Cardiac fibroblast (primary cell): Measurements from ENCODE around the gene TRPM7.
"Not testable (repeated sequence)": the region's sequence is repeated elsewhere in the genome, so short reads cannot be mapped to it uniquely, and the experiment has no call there.

Source experiments
- DNase-seq, 2 donors: peaks; one replicate each; pipeline versions ENCODE4 v3.0.0 to v3.0.0-alpha.2; 2010; ENCODE audit warnings: low read depth in 2 of 2
- H3K4me3 ChIP-seq, 2 donors: replicated peaks in 1 of 2; 1 replicate in 1 of 2; 2 replicates in 1 of 2; pipeline ENCODE4 v1.5.1; 2011; ENCODE audit warnings: low read depth in 2 of 2, low read length in 2 of 2, mild to moderate bottlenecking in 2 of 2, moderate library complexity in 1 of 2
- TF ChIP-seq, protein P1 (sequence below): IDR thresholded peaks from one replicate; pipeline ENCODE4 v1.5.1; 2011; ENCODE audit warnings: low read depth, mild to moderate bottlenecking, low read length, inconsistent platforms

TRPM7 gene

DNA sequence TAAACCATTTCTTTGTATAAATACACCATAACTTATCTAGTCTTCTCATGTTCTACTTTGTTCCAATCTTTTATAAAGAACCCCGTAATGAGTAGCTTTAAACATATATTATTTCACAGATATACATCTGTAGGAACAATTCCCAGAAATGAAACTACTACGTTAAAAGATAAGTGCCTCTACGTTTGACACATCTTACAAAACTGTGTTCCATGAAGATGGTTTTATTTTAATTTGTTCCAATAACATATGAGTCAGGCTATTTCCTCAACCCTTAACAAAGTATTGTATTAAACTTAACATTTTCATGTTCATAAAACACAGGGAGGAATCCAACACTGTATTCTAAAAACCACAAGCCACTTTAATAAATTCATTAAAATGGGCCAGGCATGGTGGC, 52.9 kb downstream of the TRPM7 start:
- DNase-seq: peak; percentile 30 to 53
- H3K4me3 ChIP-seq: no peak overlapping the region
- TF ChIP-seq, protein P1, sequence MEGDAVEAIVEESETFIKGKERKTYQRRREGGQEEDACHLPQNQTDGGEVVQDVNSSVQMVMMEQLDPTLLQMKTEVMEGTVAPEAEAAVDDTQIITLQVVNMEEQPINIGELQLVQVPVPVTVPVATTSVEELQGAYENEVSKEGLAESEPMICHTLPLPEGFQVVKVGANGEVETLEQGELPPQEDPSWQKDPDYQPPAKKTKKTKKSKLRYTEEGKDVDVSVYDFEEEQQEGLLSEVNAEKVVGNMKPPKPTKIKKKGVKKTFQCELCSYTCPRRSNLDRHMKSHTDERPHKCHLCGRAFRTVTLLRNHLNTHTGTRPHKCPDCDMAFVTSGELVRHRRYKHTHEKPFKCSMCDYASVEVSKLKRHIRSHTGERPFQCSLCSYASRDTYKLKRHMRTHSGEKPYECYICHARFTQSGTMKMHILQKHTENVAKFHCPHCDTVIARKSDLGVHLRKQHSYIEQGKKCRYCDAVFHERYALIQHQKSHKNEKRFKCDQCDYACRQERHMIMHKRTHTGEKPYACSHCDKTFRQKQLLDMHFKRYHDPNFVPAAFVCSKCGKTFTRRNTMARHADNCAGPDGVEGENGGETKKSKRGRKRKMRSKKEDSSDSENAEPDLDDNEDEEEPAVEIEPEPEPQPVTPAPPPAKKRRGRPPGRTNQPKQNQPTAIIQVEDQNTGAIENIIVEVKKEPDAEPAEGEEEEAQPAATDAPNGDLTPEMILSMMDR: no peak

DNA sequence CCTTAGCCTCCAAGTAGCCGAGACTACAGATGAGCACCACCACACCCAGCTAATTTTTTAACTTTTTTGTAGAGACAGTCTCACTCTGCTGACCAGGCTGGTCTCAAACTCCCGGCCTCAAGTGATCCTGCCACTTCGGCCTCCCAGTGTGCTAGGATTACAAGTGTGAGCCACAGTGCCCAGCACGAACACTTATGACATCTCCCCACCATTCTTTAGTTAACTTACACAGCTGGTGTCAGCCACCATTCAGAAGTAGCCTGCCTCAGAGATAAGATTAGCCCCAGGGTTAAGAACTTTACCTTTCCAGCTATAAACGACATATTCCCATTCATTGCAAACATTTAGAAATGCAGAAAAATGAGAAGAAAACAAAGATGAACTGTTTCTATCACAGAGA, 58.2 kb downstream of the TRPM7 start:
- H3K4me3 ChIP-seq: no peak overlapping the region
- no peak for DNase-seq
- TF ChIP-seq, protein P1: no peak

DNA sequence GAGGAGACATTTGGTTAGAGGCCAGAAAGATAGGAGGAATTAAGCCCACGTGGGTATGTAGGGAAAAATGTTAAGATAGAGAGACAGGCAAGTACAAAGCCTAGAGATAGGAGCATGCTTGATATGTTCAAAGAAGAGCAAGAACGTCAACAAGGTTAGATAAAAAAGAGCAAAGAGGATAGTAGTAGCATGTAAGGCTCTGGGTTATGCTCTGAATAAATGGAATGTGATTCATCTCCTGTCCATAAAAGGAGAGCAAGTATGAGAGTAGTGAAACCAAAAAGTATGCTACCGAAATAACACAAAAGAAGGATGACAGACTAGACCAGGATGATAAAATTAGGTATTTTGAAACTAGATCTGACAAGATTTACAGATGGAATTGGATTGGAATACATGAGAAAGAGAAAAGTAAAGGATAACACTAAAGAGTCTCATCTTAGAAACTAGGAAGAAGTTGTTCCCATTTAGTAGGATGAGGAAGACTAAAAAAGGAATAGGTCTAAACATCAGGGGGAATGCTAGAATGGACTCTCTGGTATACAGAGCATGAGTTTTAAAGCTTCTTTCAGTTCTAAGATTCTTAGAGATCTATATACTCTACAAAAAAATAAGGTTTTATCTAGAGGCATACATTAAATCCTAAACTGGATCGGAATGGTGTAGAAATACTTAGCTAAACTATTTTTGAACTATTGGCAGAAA, 59.1 kb downstream of the TRPM7 start:
- H3K4me3 ChIP-seq: no peak overlapping the region
- DNase-seq: peak; percentile 8 to 56
- TF ChIP-seq, protein P1: no peak

DNA sequence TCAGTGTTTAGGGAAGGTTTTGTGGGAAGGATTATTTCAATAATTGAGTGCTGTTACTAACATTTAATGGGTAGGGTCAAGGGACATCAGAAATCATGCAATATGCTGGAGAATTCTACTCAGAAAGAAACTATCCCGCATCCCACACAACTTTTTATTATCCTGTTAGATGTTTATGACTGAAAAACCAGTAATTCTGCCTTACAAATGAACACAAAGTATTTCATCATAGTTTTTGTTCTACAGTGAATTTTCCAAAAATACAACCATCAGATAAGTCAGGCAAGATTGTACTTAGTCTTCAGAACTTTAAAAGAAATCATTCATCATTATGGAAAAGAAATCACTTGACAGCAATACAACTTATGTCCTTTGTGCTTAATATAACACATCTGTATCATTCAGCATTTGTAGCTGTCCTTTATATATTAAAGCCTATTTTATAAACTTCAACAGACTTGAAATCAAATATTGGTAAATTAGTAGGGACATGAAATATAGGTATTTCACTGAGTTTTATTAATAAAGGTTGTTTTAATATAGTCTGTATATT, 61.9 kb downstream of the TRPM7 start:
- H3K4me3 ChIP-seq: no peak overlapping the region
- TF ChIP-seq, protein P1: no peak
- DNase-seq: peak in 1 of 2 donors; percentile 2

DNA sequence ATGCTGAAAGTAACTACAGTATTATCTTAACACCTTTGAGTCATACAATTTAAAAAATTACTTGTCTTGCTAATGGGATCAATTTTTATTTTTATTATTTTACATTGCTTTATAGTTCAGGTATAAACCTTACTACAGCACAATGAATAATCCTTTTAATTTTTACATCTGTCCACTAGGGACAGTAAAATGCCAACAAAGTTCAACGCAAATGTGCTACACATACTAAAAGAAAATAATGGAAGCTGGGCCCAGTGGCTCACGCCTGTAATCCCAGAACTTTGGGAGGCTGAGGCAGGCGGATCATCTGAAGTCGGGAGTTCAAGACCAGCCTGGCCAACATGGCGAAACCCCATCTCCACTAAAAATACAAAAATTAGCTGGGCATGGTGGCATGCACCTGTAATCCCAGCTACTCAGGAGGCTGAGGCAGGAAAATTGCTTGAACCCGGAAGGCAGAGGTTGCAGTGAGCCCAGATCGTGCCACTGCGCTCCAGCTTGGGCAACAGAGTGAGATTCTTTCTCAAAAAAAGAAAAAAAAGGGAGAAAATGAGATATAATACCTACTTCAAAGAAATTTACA, 64.1 kb downstream of the TRPM7 start:
- peak; percentile 17 to 32 for DNase-seq
- H3K4me3 ChIP-seq: not testable (repeated sequence)
- TF ChIP-seq, protein P1: peak; percentile 44

DNA sequence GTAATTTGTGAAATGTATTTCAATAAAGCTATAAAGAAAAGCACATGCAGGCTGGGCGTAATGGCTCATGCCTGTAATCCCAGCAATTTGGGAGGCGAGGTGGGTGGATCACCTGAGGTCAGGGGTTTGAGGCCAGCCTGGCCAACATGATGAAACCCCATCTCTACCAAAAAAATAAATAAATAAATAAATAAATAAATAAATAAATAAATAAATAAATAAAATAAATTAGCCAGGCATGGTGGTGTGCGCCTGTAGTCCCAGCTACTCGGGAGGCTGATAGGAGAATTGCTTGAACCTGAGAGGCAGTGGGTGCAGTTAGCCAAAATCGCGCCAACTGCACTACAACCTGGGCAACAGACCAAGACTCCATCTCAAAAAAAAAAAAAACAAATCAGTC, 69.6 kb downstream of the TRPM7 start:
- not testable (repeated sequence) for H3K4me3 ChIP-seq, DNase-seq

DNA sequence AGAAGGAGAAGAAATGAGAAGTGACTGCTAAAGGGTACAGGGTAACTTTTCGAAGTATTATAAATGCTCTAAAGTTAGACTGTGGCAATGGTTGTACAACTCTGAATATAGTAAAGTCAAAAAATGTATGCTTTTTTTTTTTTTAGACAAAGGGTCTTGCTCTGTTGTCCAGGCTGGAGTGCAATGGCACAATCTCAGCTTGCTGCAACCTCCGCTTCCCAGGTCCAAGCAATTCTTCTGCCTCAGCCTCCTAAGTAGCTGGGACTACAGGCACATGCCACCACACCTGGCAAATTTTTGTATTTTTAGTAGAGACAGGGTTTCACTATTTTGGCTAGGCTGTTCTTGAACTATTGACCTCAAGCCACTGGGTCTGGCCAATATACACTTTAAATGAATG, 70.0 kb downstream of the TRPM7 start:
- DNase-seq, H3K4me3 ChIP-seq: not testable (repeated sequence)
